ENCODE results near the gene MBIP.

GRCh38 chr14:36260970-36261640 lies 59.3 kb downstream of the MBIP start:
- TF ChIP-seq CTCF (IDR thresholded peaks at IDR 0.05): no peak
- TF ChIP-seq POLR2A (IDR thresholded peaks at IDR 0.05): no peak

All from right lobe of liver (tissue), 4 donors.